Stimulated activated CD4-positive, alpha-beta T cell treated with anti-CD3 and anti-CD28 coated beads, Interleukin-1b, Interleukin-23, amount 100 ng/mL, for 24 hours (primary cell): ENCODE data around the gene C7.
"Not testable (repeated sequence)": the region's sequence is repeated elsewhere in the genome, so short reads cannot be mapped to it uniquely, and the experiment has no call there.

Source experiments
- DNase-seq, 4 experiments: peaks; one replicate each; pipeline ENCODE4 v3.0.0-alpha.2; 2020; ENCODE audit warnings: low read depth in 4 of 4, low spot score in 1 of 4

The C7 gene

DNA sequence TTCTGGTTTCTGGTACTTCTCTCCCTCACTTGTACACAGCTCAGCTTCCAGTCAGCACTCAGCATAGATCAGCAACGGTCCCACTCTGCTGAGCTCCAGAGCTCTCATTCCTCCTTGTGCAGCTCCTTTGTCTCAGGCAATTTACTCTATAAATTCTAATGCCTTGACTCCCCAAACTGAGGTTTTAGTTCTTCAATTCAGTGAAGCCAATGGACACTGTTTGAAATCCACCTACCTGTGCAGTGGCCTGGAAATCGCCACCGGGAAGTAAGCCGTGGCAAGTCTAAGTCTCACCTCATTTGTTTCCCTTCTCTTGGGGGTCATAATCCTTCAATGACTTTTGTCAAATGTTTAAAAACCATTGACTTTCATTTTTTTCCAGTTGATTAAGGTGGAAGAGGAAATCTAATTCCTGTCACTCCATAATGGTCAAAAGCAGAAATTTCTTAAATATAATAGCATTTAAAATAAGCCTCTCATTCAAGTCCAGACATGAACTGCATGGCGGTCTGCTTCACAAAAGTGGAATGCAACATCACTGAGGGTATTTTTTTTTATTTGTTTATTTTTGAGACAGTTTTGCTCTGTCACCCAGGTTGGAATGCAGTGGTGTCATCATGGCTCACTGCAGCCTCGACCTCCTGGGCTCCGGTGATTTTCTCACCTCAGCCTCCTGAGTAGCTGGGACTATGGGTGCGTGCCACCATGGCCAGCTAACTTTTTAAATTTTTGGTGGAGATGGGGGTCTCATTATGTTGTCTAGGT, 79.6 kb downstream of the C7 start:
- no peak for DNase-seq

- DNase-seq: no peak
These were observed 82.1 kb downstream of the C7 start for GRCh38 chr5:40991168-40991980.

- DNase-seq: no peak
These were observed 82.8 kb downstream of the C7 start for GRCh38 chr5:40991981-40992559.

GRCh38 chr5:40995801-40996586, 86.7 kb downstream of the C7 start:
- no peak for DNase-seq

- no peak for DNase-seq
These were observed 89.8 kb downstream of the C7 start for GRCh38 chr5:40999142-40999541.

- DNase-seq: no peak
These were observed 90.7 kb downstream of the C7 start for GRCh38 chr5:40999966-41000365.

- no peak for DNase-seq
These were observed 94.5 kb downstream of the C7 start for GRCh38 chr5:41003670-41004376.

DNA sequence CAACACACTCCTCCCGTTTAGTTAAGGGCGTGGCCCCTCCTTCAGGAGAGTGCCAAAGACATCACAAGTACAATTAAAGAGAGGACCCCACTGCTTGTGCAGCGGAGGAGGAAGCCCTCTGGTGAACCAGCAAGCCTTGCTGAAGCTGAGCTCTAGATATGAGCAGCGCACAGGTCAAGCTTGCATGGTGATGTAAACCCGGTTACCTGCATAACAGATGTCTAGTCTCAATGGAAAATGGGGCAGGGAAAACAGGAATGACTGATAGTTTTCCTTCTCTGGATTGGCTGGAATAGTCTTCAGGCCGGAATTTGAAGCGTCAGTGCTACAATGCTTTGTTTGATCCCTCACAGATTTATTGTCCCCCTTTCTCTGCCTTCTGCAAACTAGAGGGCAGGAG, 95.6 kb downstream of the C7 start:
- DNase-seq: no peak

DNA sequence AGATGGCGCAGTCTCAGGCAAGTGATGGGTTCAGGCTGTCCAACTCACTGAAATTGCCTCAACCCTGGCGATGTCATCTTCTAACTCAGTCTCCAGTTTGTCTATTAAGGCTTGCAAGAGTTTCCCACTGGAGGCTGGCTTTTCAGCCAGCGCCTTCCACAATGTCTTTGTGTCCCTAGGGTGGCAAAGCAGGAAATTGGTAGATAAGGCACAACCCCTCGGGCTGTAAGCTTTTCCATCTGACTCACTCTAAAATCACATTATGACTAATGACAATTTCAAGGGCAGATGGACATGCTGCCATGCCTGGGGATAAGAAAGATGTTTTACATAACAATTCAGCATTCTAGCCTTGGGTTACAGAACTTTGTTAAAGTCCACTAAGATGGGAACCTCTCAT, 99.9 kb downstream of the C7 start:
- no peak for DNase-seq

DNA sequence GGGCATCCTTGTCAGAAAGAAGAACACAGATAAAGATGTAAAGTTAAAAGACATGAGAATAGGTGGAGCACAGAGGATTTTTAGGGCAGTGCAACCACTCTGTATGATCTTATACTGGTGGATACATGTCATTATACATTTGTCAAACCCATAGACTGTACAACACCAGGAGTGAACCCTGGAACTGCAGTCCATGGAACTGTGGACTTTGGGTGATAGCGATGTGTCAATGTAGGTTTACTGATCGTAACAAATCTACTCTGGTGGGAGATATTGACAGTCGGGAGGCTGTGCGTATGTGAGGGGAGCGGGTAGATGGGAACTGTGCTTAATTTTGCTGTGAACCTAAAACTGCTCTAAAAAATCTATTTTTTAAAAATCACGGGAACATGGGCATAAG, 101.3 kb downstream of the C7 start:
- DNase-seq: no peak

GRCh38 chr5:41012318-41012717, 103.0 kb downstream of the C7 start:
- no peak for DNase-seq

DNA sequence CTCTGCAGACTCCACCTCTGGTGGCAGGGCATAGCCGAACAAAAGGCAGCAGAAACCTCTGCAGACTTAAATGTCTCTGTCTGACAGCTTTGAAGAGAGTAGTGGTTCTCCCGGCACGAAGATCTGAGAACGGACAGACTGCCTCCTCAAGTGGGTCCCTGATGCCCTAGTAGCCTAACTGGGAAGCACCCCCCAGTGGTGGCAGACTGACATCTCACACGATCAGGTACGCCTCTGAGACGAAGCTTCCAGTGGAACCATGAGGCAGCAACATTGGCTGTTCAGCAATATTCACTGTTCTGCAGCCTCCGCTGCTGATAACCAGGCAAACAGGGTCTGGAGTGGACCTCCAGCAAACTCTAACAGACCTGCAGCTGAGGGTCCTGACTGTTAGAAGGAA, 113.3 kb downstream of the C7 start:
- not testable (repeated sequence) for DNase-seq
